Caco-2 (cell line): ENCODE measurements around the gene CDC14B. TPM values are rescaled to one million over a fixed set of nuclear protein-coding genes. Genes with fewer than 3 reads are reported as not detected.

Experiments
- BruUV-seq: library from RNA; stranded (reverse); fragments of 400-500 nt; replicated peaks from 2 replicates; lab custom pipeline; 2021; lab: Mats Ljungman, UMichigan
- CTCF ChIA-PET: fragments of 300-600 bp; sonication (Branson Sonifier 250); formaldehyde crosslinking; loops from one replicate; lab custom pipeline; 2022; ENCODE audit warnings: antibody characterized with exemption; lab: Charles Lee
- POLR2A ChIA-PET: fragments of 300-600 bp; sonication (Branson Sonifier 250); formaldehyde crosslinking; loops from one replicate; lab custom pipeline; 2022; ENCODE audit warnings: antibody characterized with exemption; lab: Charles Lee
- DNase-seq, 2 experiments: peaks; one replicate each; pipeline versions ENCODE4 v3.0.0 to v3.0.0-alpha.2; 2020 to 2022
- H3K27me3 ChIP-seq: replicated peaks from 2 replicates; pipeline ENCODE4 v1.6.0; 2011; ENCODE audit warnings: low read length; ENCODE audit not compliant: control insufficient read depth, insufficient read depth
- H3K36me3 ChIP-seq: 2 replicates; pipeline ENCODE4 v1.5.1; 2011; ENCODE audit warnings: low read length; ENCODE audit not compliant: control insufficient read depth, insufficient read depth
- H3K4me1 ChIP-seq: fragments of 250-450 bp; sonication (Bioruptor Pico); 2 replicates; pipeline ENCODE4 v1.5.1; 2020; ENCODE audit warnings: mild to moderate bottlenecking
- H3K4me3 ChIP-seq: 2 replicates; pipeline ENCODE4 v1.5.1; 2011; ENCODE audit warnings: low read depth, mild to moderate bottlenecking, control low read depth, low read length
- H3K9me3 ChIP-seq: fragments of 250-450 bp; sonication (Bioruptor Pico); 2 replicates; pipeline ENCODE4 v1.5.1; 2020; ENCODE audit warnings: mild to moderate bottlenecking, moderate library complexity
- H3K27ac Mint-ChIP-seq: one replicate; pipeline ENCODE4 v1.8.0; 2022; ENCODE audit warnings: mixed read lengths; ENCODE audit not compliant: unreplicated experiment
- H3K27me3 Mint-ChIP-seq: one replicate; pipeline ENCODE4 v1.8.0; 2022; ENCODE audit warnings: mixed read lengths; ENCODE audit not compliant: insufficient read depth, unreplicated experiment
- H3K36me3 Mint-ChIP-seq: one replicate; pipeline ENCODE4 v1.8.0; 2022; ENCODE audit warnings: mild to moderate bottlenecking, mixed read lengths; ENCODE audit not compliant: insufficient read depth, unreplicated experiment
- H3K4me1 Mint-ChIP-seq: one replicate; pipeline ENCODE4 v1.8.0; 2022; ENCODE audit warnings: low read depth, mixed read lengths; ENCODE audit not compliant: unreplicated experiment
- H3K4me3 Mint-ChIP-seq: one replicate; pipeline ENCODE4 v1.8.0; 2022; ENCODE audit warnings: mild to moderate bottlenecking, moderate library complexity, mixed read lengths; ENCODE audit not compliant: unreplicated experiment
- H3K9me3 Mint-ChIP-seq: one replicate; pipeline ENCODE4 v1.8.0; 2022; ENCODE audit warnings: mixed read lengths; ENCODE audit not compliant: unreplicated experiment
- intact Hi-C: fragments of 100-400 bp; cut with micrococcal nuclease; formaldehyde crosslinking; loops from one replicate; pipeline ENCODE4 v1.10.0; 2022; ENCODE audit not compliant: unreplicated experiment
- total RNA-seq: library from RNA; stranded (reverse); gene quantifications from 2 replicates; pipeline ENCODE4 v1.2.3, GENCODE V29; 2022
- TF ChIP-seq, protein P1 (sequence below), 2 experiments: fragments of 200-600 bp in 1 of 2; IDR thresholded peaks; 1 replicate in 1 of 2; 2 replicates in 1 of 2; pipeline versions ENCODE4 v1.5.1 to v1.8.0; 2011 to 2022; ENCODE audit warnings: antibody characterized with exemption in 1 of 2, control low read depth in 1 of 2, inconsistent platforms in 1 of 2, low read depth in 1 of 2, low read length in 1 of 2, mild to moderate bottlenecking in 1 of 2, moderate library complexity in 1 of 2; ENCODE audit not compliant: insufficient read depth in 1 of 2, severe bottlenecking in 1 of 2, unreplicated experiment in 1 of 2

CDC14B gene
- total RNA-seq, 1 experiment from 2014 or later = 81.4 TPM

- CTCF ChIA-PET = no interaction called here
- BruUV-seq = TSS peak; percentile 3
- intact Hi-C loops = loop anchor here (10.0 kb wide), 1 partner anchor 321 kb away; the partner anchor contains the start of gene ZNF510
- TF ChIP-seq, protein P1, sequence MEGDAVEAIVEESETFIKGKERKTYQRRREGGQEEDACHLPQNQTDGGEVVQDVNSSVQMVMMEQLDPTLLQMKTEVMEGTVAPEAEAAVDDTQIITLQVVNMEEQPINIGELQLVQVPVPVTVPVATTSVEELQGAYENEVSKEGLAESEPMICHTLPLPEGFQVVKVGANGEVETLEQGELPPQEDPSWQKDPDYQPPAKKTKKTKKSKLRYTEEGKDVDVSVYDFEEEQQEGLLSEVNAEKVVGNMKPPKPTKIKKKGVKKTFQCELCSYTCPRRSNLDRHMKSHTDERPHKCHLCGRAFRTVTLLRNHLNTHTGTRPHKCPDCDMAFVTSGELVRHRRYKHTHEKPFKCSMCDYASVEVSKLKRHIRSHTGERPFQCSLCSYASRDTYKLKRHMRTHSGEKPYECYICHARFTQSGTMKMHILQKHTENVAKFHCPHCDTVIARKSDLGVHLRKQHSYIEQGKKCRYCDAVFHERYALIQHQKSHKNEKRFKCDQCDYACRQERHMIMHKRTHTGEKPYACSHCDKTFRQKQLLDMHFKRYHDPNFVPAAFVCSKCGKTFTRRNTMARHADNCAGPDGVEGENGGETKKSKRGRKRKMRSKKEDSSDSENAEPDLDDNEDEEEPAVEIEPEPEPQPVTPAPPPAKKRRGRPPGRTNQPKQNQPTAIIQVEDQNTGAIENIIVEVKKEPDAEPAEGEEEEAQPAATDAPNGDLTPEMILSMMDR (IDR thresholded peaks at IDR 0.05; ENCODE audit: insufficient read depth in 1 of 2, low read depth in 1 of 2, low read length in 1 of 2, severe bottlenecking in 1 of 2, unreplicated experiment in 1 of 2) = peak; percentile 21 to 57
- peak in 1 of 2 experiments; percentile 17 for DNase-seq
- Histone ChIP-seq H3K4me1 (0 out of 2 replicates have a peak, but pooled peaks cover 3% of the 10 kb centered on the region), H3K27me3 (no peaks in the 10 kb centered on the region), H3K4me3 (no peak overlapping the region), H3K9me3 (no peaks in the 10 kb centered on the region), H3K36me3 (no peaks in the 10 kb centered on the region)
- Mint-ChIP-seq H3K36me3 (peaks cover 21% of the 10 kb centered on the region), H3K4me1 (peaks cover 12% of the 10 kb centered on the region), H3K27me3 (no peaks in the 10 kb centered on the region), H3K9me3 (no peaks in the 10 kb centered on the region), H3K27ac (no peak overlapping the region), H3K4me3 (peak overlapping the region; percentile 1)
- POLR2A ChIA-PET = no interaction called here
Observed at GRCh38 chr9:96453625-96454024, 166.0 kb downstream of the CDC14B start.

- ChIA-PET CTCF (interaction anchor here (0.5 to 1.6 kb wide), 4 partner anchors 9 to 193 kb away, joined by 3 to 4 read pairs (median 4); no protein-coding TSS in a partner anchor), POLR2A (interaction anchor here (0.6 to 1.4 kb wide), 2 partner anchors 30 to 31 kb away, joined by 3 to 6 read pairs; no protein-coding TSS in a partner anchor)
- DNase-seq = peak; percentile 52 to 55
- peak overlapping the region; percentile 93 for H3K4me3 Mint-ChIP-seq
- BruUV-seq = no TSS peak
- peaks cover 21% of the 10 kb centered on the region for H3K36me3 Mint-ChIP-seq
- intact Hi-C loops = loop anchor here (1.0 to 10.0 kb wide), 3 partner anchors 32 to 324 kb away; partner anchors contain the start of genes ZNF367 and ZNF510
- H3K4me3 ChIP-seq = peak overlapping the region; percentile 89
- peak overlapping the region; percentile 76 for H3K27ac Mint-ChIP-seq
- no peaks in the 10 kb centered on the region for H3K36me3 ChIP-seq
- TF ChIP-seq, protein P1 (IDR thresholded peaks at IDR 0.05; ENCODE audit: insufficient read depth in 1 of 2, low read depth in 1 of 2, low read length in 1 of 2, severe bottlenecking in 1 of 2, unreplicated experiment in 1 of 2) = no peak
- H3K4me1 ChIP-seq = 0 out of 2 replicates have a peak, but pooled peaks cover 3% of the 10 kb centered on the region
- no peaks in the 10 kb centered on the region for H3K9me3 Mint-ChIP-seq
- H3K9me3 ChIP-seq = no peaks in the 10 kb centered on the region
- no peaks in the 10 kb centered on the region for H3K27me3 Mint-ChIP-seq
- no peaks in the 10 kb centered on the region for H3K27me3 ChIP-seq
- H3K4me1 Mint-ChIP-seq = peaks cover 12% of the 10 kb centered on the region
Observed at GRCh38 chr9:96450613-96451528, 168.8 kb downstream of the CDC14B start.

Other genes starting within 250 kb of the CDC14B start
- gene SLC35D2, start 236.1 kb downstream of the CDC14B start, total RNA-seq = 77.5 and 81.0 TPM in 2 replicates
- 9.3 and 10.0 TPM in 2 replicates for gene ZNF367, start 201.5 kb downstream of the CDC14B start, total RNA-seq
- gene HABP4, start 169.7 kb downstream of the CDC14B start, total RNA-seq = 24.8 and 26.7 TPM in 2 replicates
- gene PRXL2C, start 35.5 kb upstream of the CDC14B start, total RNA-seq = 26.3 and 35.4 TPM in 2 replicates
- gene ZNF510, start 158.2 kb upstream of the CDC14B start, total RNA-seq = 10.2 and 13.1 TPM in 2 replicates
- 8.1 and 10.3 TPM in 2 replicates for gene ZNF782, start 234.7 kb upstream of the CDC14B start, total RNA-seq